T1000 (cell line): ENCODE measurements around the gene ADAMTS12.

Experiments
- DNase-seq: peaks from one replicate; lab custom pipeline; 2025; ENCODE audit warnings: mixed read lengths; lab: John Stamatoyannopoulos, UW

Gene ADAMTS12

DNA sequence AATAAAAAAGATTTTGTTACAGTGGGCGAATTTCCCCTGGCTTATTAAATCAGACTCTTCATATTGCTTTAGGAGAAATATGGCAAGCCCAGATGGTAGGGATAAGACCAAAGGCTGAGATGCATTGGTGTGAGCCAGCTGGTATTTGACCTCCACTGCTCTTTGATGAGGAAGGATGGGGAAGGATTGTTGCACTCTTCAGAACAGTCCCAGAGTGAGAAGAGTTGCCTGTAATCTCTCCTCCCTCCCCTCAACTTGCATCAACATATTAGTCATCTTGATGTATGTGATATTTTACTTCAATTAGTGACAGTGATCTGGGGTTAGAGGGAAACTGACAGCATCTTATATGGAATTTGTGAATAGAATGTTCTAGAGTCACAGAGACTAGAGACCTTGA is 136.6 kb downstream of the ADAMTS12 start:
- DNase-seq, result no peak

DNA sequence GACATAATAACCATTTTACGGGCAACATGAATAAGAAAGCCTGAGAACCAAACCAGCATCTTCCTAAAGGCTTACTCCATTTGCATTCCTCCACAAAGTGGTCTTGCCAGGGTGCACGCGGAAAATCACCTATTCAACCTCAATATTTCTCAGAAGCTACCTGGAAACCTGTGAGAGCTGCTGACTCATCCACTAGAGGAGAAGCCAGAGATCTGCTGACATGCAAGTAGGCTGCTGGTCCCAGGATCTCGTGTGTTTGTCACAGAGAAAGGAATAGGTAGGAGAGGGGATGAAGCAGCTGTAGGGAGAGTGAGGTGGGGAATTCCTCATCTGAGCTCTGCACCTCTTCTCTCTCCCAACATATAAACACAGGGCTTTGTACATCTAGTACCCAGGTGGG is 138.1 kb downstream of the ADAMTS12 start:
- no peak for DNase-seq

DNA sequence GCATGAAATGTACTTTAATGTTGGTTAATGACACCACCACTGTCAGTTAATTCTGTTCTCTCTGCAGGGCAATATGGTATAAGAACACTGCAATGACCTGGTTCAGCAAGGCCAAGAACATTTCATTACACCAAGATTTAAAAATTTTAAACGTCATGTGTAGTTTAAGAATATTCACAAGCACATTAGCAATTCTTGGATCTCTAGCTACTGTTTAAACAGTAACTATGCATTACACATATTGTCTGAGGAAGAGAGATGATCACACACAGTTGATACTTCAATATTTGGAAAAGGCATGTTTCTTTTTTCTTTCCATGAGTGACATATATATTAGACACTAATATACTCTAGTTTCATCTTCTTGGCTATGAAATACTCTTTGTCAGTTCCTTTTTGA is 143.0 kb downstream of the ADAMTS12 start:
- DNase-seq, result no peak

DNA sequence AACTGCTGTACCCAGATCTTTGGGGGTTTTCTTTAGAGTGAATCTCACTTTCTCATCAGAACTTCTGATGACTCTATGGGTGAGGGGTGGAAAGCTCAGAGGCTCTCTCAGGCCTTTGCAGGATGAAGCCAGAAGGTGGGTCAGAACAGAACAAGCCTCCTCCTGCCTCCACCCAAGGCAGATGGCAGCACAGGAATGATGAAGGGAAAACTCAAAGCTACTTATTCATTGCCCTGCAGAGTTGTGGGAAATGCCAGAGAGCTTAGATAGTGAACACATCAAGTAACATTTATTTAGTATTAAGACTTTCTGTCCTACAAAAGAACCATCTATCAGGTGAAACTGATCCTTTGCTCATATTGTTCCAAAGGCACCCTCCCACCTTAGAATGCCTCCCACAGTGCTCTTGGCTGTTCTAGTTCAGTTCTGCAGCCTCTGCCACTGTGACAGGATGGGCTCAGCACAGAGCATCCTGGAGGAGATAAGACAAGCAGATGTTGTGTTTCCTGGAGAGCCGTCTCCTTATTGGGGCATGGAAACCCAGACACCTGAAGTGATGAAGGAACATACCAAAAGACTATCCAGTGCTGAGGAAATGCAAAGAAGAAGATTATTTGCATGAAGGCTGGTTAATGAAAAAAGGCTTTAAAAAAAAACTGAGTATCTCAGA is 146.6 kb downstream of the ADAMTS12 start:
- DNase-seq, result no peak

DNA sequence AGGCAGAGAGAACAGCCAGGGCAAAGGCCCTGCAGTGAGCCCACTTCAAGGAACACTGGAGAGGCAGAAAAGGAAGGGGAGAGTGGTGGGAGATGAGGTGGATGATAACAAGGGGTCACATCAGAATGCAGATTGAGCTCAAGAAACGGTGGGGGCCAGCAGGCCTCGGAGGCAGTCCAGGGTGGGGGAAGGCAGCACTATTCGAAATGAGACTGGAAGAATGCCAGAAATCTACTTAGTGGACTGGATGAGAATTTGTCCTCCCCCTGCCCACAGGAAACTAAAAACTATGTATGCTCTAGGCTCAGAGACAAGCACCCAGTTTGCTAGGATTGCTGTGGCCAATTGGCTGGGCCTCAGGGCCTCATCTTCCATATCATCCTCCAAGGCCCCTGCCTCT is 148.7 kb downstream of the ADAMTS12 start:
- no peak for DNase-seq

DNA sequence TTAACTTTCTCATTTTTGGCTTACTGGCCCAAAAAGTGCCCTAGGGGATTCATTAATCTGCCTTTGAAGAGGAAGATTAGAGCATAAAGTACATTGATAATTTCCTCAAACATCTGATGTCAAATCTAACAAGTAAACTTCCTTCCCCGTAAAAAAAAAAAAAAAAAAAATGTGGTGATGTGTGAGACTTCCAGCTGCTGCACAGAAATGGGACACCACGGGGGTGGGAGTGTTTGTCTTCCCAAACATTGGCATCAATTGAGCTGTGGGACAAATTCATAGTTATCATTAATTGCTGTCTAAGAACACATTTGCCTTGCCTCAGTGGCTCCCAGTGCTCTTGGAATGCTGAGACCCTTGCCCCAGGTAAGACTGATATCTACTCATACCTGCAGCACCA is 149.6 kb downstream of the ADAMTS12 start:
- no peak for DNase-seq

DNA sequence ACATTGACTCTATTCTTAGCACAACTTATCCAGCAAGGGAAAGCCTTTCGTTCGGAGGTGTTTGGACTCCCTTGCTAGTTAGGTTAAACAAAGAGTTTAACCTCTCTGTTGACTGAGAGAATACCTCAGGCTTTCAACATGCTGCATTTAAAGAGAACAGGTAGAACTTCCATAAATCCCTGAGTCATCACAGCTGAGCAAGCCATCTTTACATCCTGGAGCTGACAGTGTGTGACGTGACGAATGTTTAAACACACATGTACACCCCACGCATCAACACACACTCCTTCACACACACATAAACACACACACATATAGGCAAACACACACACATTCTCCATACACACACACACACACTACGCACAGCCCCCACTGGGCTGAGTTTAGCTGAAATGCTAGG is 152.8 kb downstream of the ADAMTS12 start:
- no peak for DNase-seq

DNA sequence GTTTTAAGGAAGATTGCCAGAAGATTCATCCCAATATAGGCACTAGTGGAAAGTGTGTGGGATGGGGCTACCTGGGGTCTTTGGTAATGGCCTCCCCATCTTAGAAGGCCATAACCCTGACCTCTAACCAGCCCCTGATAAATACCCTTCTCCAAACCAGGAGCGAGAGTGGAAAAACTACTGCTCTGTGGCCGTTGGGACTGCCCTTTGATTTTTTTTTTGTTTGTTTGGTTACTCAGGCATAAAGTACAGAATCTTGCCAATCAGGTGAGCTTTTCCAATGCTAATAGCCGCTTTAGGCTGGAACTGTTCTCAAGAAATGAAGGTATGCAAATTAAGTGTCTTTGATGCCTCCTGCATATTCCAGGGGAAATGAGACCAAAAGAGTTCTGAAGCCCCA is 153.7 kb downstream of the ADAMTS12 start:
- no peak for DNase-seq

DNA sequence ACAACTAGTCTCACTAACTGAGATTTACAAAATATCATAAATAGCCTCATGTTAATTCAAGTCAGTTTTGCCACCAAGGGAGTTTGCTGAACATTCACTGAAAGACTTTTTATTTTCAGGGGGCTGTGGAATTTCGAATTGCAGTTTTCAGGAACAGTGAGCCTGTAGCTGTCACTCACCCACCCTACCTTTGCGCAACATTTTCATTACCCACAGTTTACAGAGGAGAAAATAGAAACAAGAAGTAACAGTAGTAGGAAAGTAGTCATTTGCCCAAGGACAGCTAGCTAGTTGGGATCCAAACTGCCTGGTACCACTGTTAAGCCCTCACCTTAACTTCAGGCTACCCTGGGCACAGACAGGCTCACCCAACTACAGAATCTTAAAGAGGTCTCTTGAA is 154.1 kb downstream of the ADAMTS12 start:
- DNase-seq, result no peak

DNA sequence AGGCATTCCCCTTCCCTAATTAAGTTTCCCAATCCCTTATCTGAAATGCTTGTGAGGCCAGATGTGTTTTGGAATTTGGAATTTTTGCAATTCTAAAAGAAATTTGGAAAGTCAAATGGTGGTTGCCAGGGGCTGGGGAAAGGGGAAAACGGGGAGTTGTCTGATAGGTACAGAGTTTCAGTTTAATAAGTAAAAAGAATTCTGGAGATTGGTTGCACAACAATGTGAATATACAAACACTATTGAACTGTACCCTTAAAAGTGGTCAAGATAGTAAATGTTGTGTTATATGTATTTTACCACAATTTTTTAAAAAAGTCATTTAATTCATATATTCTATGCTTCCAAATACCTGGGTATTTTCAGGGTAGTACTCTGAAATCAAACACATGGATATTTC is 154.5 kb downstream of the ADAMTS12 start:
- DNase-seq, result no peak

DNA sequence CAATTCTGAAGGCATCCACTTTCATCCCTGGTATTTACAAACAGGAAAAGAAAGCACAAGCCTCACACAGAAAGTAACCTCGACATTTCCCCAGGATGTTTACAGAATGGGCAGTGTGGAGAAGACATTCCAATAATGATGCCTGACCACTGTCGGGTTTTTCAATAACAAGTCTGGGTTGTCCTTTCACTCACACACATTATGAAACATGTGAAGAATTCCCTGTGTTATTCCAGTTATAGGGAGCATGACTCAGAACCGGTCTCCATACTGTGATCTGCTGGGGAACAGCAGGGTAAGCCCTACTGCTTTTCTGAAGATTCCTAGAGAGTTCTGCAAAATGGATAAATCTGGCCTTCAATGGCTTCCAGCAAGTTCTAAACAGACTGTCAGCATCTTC is 155.3 kb downstream of the ADAMTS12 start:
- no peak for DNase-seq

DNA sequence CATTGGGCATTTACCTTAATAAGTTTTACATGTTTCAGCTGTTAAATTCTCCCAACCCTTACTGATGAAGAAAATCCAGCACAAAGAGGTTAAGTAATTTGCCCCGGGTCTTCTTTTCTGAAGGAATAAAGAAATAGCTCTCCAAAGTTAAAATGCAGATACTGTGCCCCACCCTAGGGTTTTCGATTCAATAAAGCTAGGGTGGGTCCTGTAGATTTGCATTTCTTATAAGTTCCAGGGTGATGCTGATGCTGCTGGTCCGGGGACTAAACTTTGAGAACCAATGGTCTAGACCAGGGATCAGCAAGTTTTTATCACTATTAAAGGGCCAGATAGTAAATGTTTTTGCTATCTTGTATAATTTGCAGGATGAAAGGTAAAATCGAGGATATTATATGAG is 156.7 kb downstream of the ADAMTS12 start:
- no peak for DNase-seq

DNA sequence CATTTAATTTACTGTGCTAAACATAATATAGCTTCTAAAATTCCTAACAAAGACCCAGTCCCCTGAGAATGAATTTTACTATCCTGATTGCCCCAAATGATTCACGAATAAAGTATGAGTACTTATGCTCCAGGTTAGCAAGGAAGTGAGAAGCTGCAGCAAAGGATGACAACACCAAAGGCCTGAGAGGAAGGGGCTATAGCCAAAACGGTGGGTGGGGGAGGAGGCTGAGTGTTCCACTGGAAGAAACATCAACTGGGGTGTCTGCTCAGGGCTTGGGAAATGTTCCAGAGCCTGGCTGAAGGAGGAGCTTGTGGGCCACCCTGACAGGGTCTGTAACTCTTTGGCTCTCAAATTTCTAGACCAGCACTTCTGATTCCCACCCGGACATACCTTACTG is 157.3 kb downstream of the ADAMTS12 start:
- DNase-seq, result no peak

DNA sequence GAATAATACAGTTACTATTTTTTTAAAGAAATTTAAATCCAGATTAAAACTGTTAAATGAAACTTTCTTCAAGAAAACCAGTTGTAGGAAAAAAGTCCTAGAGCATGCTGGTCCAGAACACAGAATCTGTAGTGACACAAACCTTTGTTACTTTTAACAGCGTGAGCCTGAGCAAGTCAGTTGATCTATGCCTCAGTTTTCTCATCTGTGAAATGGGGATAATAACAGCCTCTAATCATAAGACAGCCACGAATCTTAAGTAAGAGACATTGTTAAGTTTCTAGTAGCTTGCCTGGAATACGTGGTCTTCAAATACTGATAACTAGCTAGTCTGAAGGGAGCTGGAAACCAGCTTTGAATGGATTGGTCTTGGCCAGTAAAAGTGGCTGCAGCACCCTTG is 158.6 kb downstream of the ADAMTS12 start:
- no peak for DNase-seq

DNA sequence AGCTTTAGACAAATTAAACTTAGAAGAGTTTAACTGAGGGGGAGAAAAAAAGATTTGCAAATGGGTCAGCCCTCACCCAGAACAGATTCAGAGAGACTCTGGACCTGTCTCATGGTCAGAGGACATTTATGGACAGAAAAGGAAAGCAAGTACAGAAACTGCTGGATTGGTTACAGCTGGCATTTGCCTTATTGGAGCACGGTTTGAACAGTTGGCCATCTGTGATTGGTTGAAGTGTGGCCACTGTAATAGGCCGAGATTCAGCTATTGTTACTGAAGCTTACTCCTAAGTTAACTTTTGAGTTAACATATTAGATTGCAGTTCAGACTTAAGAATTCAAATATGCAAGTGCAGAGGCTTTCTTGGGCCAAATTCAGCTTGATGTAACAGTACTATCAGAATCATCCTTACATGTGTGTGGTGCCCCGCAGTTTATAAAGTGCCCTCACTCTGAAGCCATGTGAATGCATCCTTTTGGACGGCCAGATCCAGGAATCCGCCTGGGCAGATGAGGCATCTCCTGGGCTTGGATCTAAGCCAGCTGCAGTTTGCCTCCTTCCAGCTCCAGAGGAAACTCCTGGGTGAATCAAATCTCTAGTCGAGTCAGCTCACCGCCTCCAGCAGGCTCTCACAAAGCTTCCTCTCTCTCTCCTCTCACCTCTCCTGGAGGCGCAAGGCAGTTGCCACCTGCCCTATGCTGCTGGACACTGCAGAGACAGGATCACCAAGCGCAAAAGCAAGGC is 165.2 kb downstream of the ADAMTS12 start:
- no peak for DNase-seq

DNA sequence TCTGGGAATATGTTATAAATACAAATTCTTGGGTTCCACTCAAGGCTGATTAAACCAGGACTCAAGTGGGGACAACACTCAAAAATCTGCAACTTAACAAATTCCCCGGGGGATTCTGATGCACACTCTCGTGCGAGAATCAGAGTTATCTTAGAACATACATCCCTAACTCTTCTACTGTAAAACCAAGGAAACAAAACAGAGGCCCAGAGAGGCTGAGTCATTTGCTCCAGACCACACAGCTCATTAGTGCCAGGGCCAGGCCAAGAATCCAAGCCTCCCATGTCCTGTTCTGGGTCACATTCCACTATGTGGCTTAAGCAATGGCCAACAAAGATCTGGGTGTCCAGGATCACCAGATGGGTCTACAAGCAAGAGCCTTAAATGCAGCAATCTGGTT is 166.0 kb downstream of the ADAMTS12 start:
- DNase-seq, result no peak

DNA sequence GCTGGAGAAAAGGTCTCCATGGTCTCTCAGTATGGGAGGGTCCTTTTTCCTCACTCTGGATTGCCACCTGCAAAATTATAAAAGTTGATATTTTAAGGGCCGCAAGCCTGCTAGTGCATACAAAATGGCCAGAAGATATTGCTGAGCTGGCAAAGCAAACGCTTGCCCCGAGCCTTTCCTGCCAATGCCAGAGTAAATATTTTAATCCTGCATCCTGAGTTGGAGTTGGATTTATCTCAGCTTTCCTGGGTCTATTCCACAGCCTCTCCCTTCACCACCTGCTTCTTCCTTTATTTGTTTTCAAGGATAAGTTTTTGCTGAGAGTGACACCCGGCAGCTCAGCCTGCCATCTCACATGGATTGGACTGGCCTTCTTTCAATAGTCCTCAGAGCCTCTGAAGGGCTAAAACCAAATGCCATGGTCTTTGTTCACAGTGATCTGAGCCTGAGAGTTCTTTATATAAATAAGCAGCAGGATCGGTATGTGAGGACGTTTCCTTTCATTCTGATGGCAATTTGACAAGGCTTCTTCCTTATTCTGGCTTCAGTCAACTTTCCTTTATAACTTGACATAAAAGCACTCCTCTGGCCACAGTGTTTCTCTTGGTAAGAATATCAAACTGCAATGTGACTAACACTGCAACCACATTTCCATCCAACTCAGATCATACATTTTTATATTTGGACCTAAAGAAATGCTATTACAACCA is 170.1 kb downstream of the ADAMTS12 start:
- DNase-seq, result no peak

DNA sequence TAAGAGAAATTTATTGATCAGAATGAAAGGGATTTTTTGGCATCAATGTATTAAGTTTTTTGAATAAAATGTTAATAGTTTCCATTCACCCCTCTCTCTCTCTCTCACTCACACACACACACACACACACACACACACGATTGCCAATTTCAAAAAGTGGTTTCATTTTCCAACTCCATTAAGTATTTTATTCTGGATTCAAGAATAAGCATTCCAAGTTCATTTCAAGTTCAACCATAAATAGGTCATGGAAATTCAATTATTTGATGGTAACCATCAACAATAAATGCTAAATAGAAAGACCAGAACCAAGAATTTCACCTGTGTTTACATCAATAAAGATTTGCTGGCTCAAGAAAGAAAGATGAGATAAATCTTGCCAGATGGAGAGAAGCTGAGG is 171.6 kb downstream of the ADAMTS12 start:
- no peak for DNase-seq

DNA sequence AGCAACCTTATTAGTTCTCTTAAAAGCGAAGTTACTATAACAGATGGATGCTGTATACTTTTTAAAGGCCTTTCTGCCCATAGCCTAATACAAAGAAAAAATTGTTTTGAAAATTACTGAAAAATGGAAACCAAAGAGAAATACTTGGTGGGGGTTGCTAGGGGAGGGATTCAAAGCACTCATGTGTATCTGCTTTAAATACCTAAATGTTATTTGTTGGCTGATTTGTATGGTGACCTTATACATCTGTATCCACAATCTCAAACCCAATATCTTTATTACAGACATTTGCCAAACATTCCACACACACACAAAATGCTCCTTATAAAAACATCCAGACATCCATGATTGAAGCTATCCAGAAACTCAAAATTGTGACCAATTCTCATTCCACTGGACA is 172.0 kb downstream of the ADAMTS12 start:
- DNase-seq, result no peak

DNA sequence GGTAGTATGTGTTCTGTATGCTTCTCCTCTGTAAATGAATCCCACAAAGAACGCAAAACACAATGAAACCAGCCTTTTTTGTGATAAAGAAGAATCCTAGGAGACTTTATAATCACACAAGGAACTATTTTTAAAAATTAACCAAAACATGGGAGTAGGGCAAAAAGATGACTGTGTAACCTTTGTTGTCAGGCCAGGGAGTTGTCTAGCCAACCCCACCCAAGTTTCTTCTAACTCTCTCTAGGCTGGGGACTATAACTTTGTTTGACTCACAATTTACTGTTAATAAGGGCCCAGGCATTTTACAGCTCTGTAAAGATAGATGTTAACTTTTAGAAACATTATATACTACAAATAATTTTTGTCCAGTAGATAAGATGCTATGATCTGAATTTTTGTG is 176.1 kb downstream of the ADAMTS12 start:
- no peak for DNase-seq

DNA sequence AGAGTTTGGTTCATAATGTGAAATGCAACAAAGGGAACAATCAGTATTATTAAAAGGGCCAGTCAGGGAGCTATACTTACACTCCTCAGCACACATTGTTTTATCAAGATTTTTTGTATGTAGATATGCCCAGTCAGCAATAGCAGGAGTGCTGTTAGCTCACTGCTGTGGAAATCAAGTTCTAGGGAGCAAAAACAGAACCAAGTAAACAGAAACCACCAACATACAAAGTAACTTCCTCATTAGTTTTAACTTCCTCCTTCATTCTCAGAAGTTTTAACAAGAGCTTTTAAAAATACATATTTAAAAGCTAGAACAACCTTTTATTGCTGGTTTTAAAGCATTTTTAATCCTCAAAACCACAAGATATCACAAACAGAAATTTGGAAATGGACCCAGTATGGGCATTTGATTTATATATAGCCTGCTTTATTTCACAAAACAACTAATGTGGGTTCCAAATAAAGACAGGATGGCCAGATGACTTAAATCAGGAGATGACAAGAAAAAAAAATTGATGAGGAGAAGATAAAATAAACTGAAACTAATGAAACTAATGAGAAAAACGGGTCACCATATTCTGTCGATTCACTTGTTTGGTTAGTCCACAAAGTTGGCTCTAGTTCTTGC is 178.5 kb downstream of the ADAMTS12 start:
- no peak for DNase-seq

DNA sequence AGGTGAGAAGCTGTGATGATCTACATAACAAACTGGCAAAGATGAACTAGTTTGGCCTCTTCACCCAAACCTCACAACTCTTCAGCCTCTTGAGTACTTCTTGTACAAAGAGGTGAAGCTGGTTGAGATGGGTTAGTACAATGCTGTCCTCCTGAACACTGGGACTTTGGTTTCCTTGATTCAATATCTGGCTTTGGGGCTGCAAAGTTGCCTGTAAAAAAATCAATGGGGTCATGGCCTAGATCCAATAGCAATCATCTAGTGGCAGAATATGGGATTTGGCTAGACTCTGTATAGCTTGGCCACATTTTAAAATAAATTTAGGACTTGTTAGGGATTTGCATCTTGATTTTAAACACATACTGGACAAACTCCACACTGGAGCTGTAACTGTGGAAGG is 179.1 kb downstream of the ADAMTS12 start:
- no peak for DNase-seq
